HCT116 (cell line): ENCODE results near the gene ARIH2.

ENCODE experiments used
- CTCF ChIP-seq, 3 experiments: fragments of 200-600 bp in 1 of 3; sonication (generic) in 1 of 3; IDR thresholded peaks in 2 of 3; conservative IDR thresholded peaks in 1 of 3; 2 replicates each; pipeline ENCODE4 v1.5.1; 2012 to 2017; ENCODE audit warnings: low read depth in 2 of 3, low read length in 2 of 3, antibody characterized with exemption in 1 of 3, borderline replicate concordance in 1 of 3, control low read depth in 1 of 3, mild to moderate bottlenecking in 1 of 3, mixed read lengths in 1 of 3, mixed run types in 1 of 3, moderate library complexity in 1 of 3; ENCODE audit not compliant: insufficient read depth in 1 of 3
- ELF1 ChIP-seq: IDR thresholded peaks from 2 replicates; pipeline ENCODE4 v1.6.1; 2012; ENCODE audit warnings: low read depth, borderline replicate concordance
- EZH2 ChIP-seq: fragments of 200-600 bp; sonication (generic); IDR thresholded peaks from 2 replicates; pipeline ENCODE4 v1.6.1; 2017; ENCODE audit warnings: antibody characterized with exemption, mixed run types
- EZH2phosphoT487 ChIP-seq: fragments of 200-600 bp; IDR thresholded peaks from 2 replicates; pipeline ENCODE4 v1.6.1; 2018; ENCODE audit warnings: antibody characterized with exemption, borderline replicate concordance
- POLR2A ChIP-seq: IDR thresholded peaks from 2 replicates; pipeline ENCODE4 v1.7.0; 2011; ENCODE audit warnings: borderline replicate concordance; ENCODE audit not compliant: insufficient read depth, insufficient read length; ENCODE audit errors: extremely low read depth
- POLR2AphosphoS5 ChIP-seq: IDR thresholded peaks from 2 replicates; pipeline ENCODE4 v1.6.1; 2011; ENCODE audit warnings: mild to moderate bottlenecking, low read depth, low read length, moderate library complexity
- RAD21 ChIP-seq: IDR thresholded peaks from 2 replicates; pipeline ENCODE4 v1.6.1; 2012; ENCODE audit warnings: low read depth, mild to moderate bottlenecking
- REST ChIP-seq: IDR thresholded peaks from 2 replicates; pipeline ENCODE4 v1.6.1; 2012; ENCODE audit warnings: low read depth
- SIN3A ChIP-seq: IDR thresholded peaks from 2 replicates; pipeline ENCODE4 v1.6.1; 2012; ENCODE audit warnings: low read depth
- SRF ChIP-seq: IDR thresholded peaks from 2 replicates; pipeline ENCODE4 v1.6.1; 2012; ENCODE audit warnings: low read depth
- ZNF274 ChIP-seq: fragments of 200-500 bp; sonication (Bioruptor generic); IDR thresholded peaks from 2 replicates; pipeline ENCODE4 v1.6.1; 2014; ENCODE audit warnings: mild to moderate bottlenecking, low read depth, low read length, inconsistent platforms
- TF ChIP-seq, protein P1 (sequence below): IDR thresholded peaks from 2 replicates; pipeline ENCODE4 v1.6.1; 2011; ENCODE audit warnings: mild to moderate bottlenecking, low read length, moderate library complexity; ENCODE audit not compliant: insufficient replicate concordance; ENCODE audit errors: extremely low read depth
- TF ChIP-seq, protein P2 (sequence below): IDR thresholded peaks from 2 replicates; pipeline ENCODE4 v1.6.1; 2012

DNA sequence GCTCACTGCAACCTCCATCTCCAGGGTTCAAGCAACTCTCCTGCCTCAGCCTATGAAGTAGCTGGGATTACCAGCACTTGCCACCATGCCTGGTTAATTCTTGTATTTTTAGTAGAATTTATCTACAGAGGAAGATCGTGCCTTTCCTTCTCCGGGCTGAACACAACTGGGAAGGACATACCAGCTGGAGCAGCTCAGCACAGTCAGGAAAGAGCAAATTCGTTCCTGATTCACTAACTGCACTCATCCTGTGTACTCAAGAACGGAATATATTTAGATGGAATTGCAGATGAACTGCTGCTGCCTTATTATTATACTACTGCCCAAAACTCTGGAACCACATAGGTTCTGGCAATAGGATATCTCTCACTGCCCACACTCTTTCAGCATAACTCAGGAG is 44.3 kb downstream of the ARIH2 start:
- TF ChIP-seq ELF1 = no peak
- TF ChIP-seq CTCF (IDR thresholded peaks at IDR 0.05 in 2 of 3, conservative IDR thresholded peaks at IDR 0.05 in 1 of 3; ENCODE audit: borderline replicate concordance in 1 of 3, insufficient read depth in 1 of 3, low read depth in 2 of 3, low read length in 2 of 3) = no peak
- TF ChIP-seq RAD21 = no peak
- TF ChIP-seq, protein P1, sequence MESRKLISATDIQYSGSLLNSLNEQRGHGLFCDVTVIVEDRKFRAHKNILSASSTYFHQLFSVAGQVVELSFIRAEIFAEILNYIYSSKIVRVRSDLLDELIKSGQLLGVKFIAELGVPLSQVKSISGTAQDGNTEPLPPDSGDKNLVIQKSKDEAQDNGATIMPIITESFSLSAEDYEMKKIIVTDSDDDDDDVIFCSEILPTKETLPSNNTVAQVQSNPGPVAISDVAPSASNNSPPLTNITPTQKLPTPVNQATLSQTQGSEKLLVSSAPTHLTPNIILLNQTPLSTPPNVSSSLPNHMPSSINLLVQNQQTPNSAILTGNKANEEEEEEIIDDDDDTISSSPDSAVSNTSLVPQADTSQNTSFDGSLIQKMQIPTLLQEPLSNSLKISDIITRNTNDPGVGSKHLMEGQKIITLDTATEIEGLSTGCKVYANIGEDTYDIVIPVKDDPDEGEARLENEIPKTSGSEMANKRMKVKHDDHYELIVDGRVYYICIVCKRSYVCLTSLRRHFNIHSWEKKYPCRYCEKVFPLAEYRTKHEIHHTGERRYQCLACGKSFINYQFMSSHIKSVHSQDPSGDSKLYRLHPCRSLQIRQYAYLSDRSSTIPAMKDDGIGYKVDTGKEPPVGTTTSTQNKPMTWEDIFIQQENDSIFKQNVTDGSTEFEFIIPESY = no peak
- no peak for TF ChIP-seq POLR2A
- TF ChIP-seq, protein P2, sequence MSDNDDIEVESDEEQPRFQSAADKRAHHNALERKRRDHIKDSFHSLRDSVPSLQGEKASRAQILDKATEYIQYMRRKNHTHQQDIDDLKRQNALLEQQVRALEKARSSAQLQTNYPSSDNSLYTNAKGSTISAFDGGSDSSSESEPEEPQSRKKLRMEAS = no peak
- no peak for TF ChIP-seq EZH2phosphoT487
- TF ChIP-seq SIN3A = no peak
- TF ChIP-seq SRF = no peak
- TF ChIP-seq POLR2AphosphoS5 = no peak
- TF ChIP-seq EZH2 = no peak
- no peak for TF ChIP-seq REST
- TF ChIP-seq ZNF274 = no peak
